Lung (tissue), 12 donors: ENCODE data around the gene C10orf105. TPM values are rescaled to one million over a fixed set of nuclear protein-coding genes. Genes with fewer than 3 reads are reported as not detected.

ENCODE experiments used
- ATAC-seq: fragments of 200-7000 bp; cut with Tn5 transposase; one replicate; pipeline ENCODE4 v1.9.1; 2020; ENCODE audit warnings: moderate number of reproducible peaks; ENCODE audit not compliant: insufficient read depth, low FRiP score
- DNase-seq, 3 donors: peaks; one replicate each; pipeline ENCODE4 v3.0.0-alpha.2; 2013 to 2017
- H3K27ac ChIP-seq, 2 donors: one replicate each; pipeline ENCODE4 v1.5.1; 2013; ENCODE audit warnings: mild to moderate bottlenecking in 2 of 2, moderate library complexity in 2 of 2, control low read depth in 1 of 2, inconsistent platforms in 1 of 2, low read depth in 1 of 2, low read length in 1 of 2
- H3K27me3 ChIP-seq, 3 donors: one replicate each; pipeline ENCODE4 v1.5.1; 2013; ENCODE audit warnings: low read length in 2 of 3; ENCODE audit not compliant: control insufficient read depth in 3 of 3, insufficient read depth in 3 of 3
- H3K36me3 ChIP-seq, 4 donors: one replicate each; pipeline ENCODE4 v1.5.1; 2013; ENCODE audit warnings: low read length in 4 of 4, mild to moderate bottlenecking in 1 of 4, moderate library complexity in 1 of 4; ENCODE audit not compliant: control insufficient read depth in 4 of 4, insufficient read depth in 4 of 4
- H3K4me1 ChIP-seq, 5 donors: one replicate each; pipeline ENCODE4 v1.5.1; 2013; ENCODE audit warnings: low read length in 5 of 5, mild to moderate bottlenecking in 2 of 5, moderate library complexity in 1 of 5; ENCODE audit not compliant: control insufficient read depth in 5 of 5, insufficient read depth in 5 of 5
- H3K4me3 ChIP-seq: one replicate; pipeline ENCODE4 v1.5.1; 2013; ENCODE audit warnings: mild to moderate bottlenecking, control low read depth, moderate library complexity
- H3K9ac ChIP-seq, 2 donors: one replicate each; pipeline ENCODE4 v1.5.1; 2013; ENCODE audit warnings: low read length in 2 of 2, control low read depth in 1 of 2; ENCODE audit not compliant: insufficient read depth in 1 of 2
- H3K9me3 ChIP-seq, 4 donors: one replicate each; pipeline ENCODE4 v1.5.1; 2013; ENCODE audit warnings: low read length in 3 of 4, mild to moderate bottlenecking in 1 of 4, moderate library complexity in 1 of 4; ENCODE audit not compliant: control insufficient read depth in 4 of 4, insufficient read depth in 3 of 4
- CTCF ChIP-seq: IDR thresholded peaks from 2 replicates; pipeline ENCODE4 v1.5.1; 2012; ENCODE audit warnings: mild to moderate bottlenecking; ENCODE audit errors: control extremely low read depth, extremely low read depth
- WGBS, 2 donors: extraction: QIAGEN DNeasy Blood & Tissue Kit; methylation state at CpG; one replicate each; pipeline ENCODE4 v1.1.7; 2013; 5-methylcytosine and 5-hydroxymethylcytosine counted together
- polyA plus RNA-seq, 2 donors: library from polyadenylated mRNA; stranded (reverse); fragments of 200-250 nt; gene quantifications; one replicate each; pipeline ENCODE4 v1.2.1, GENCODE V29; 2013
- total RNA-seq, 2 donors: library from RNA; depleted of rRNA in 1 of 2; stranded (reverse); fragments of >200 nt in 1 of 2; gene quantifications; one replicate each; pipeline ENCODE4 v1.2.1, GENCODE V29; 2014 to 2021
- donor health status: control.
- donor health status: control.
- donor health status: Bipolar disorder and iron deficiency.
- donor health status: healthy.
- donor health status: DM: yes; HTN: yes; CAD: no.

The C10orf105 gene
- total and polyA plus RNA-seq, 4 donors: 0.14 to 0.58 (median 0.27) TPM

DNA sequence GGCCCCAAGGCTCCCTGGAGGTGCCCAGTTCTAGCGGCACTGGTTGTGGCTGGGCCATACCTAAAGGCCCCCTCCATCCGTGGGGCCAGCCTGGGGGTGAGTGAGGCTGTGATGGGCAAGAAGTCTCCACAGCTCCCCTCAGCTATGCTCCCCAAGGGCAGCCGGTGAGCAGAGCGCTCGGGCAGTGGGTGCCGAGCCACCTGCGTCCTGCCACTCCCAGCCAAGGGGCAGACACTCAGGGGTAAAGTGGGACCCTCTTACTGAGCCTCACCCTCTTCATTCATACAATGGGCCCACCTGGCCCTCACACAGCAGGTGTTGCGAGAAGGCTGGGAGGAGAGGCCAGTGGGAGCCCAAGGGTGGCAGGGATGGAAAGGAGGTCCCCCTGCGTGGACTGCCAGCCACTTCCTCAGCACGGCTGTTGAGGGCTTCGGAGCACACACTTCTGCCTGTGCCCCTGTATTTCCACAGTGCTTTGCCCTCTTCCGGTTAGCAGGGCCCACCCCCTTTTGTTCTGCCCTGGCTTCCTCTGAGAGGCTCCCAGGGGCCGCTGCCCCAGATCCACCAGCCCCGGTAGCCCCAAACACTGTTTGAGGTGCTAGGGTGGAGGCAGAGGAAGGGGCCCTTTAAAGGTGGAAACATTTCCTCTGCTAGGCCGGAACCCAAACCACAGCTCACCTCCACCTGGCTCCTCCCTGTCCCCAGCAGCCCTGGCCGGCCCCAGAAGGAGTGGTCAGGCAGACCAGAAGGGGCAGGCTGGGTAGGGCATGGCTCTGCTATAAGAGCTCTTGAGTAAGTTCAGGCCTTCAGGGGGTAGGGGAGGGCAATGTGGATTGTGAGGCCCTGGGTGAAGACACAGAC, 16.4 kb upstream of the C10orf105 start:
- Histone ChIP-seq H3K4me3 (no peak overlapping the region), H3K4me1 (peaks cover 0 to 28% (median 8%) of the 10 kb centered on the region in 5 donors), H3K9me3 (no peaks in the 10 kb centered on the region), H3K27ac (peak overlapping the region in 1 of 2 donors; percentile 63), H3K9ac (no peak overlapping the region), H3K36me3 (no peaks in the 10 kb centered on the region), H3K27me3 (no peaks in the 10 kb centered on the region)
- no peak for ATAC-seq
- no peak for DNase-seq
- WGBS, 2 donors: 53 to 61% methylated on average over 16 of the region's 16 CpGs
- no peak for TF ChIP-seq CTCF

DNA sequence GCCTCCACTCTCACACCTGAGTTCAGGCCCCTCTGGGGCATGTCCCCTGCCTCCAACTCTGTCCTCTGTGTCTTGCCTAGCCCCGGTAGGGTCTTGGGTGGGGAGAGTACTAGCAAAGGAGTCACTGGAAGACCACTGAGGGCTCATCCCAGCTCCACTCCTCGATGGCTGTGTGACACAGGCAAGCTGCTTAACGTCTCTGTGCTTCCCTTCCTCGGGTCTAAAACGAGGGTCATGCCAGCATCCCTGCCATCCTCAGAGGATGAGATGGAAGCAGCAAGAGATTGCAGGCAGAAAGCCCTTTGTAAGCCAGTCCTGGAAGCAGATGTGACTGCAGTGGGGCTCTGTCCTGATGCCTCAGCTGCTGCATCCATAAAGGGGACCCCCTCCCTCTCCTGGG, 15.2 kb upstream of the C10orf105 start:
- no peak for DNase-seq
- Histone ChIP-seq H3K4me1 (peaks cover 0 to 28% (median 8%) of the 10 kb centered on the region in 5 donors), H3K27ac (peak overlapping the region in 1 of 2 donors; percentile 16), H3K9ac (no peak overlapping the region), H3K9me3 (no peaks in the 10 kb centered on the region), H3K4me3 (no peak overlapping the region), H3K27me3 (no peaks in the 10 kb centered on the region), H3K36me3 (no peaks in the 10 kb centered on the region)
- TF ChIP-seq CTCF: no peak
- no peak for ATAC-seq
- WGBS, 2 donors: 89 to 92% methylated on average over 5 of the region's 5 CpGs

GRCh38 chr10:71731791-71732190, 12.2 kb upstream of the C10orf105 start:
- H3K9ac ChIP-seq: no peak overlapping the region
- ATAC-seq (no peak), DNase-seq (no peak)
- H3K4me3 ChIP-seq: no peak overlapping the region
- 88 to 90% methylated on average over 12 of the region's 12 CpGs for WGBS, 2 donors
- H3K36me3 ChIP-seq: no peaks in the 10 kb centered on the region
- H3K27ac ChIP-seq: no peak overlapping the region
- no peak for TF ChIP-seq CTCF
- peaks cover 3 to 34% (median 27%) of the 10 kb centered on the region in 5 donors for H3K4me1 ChIP-seq
- H3K27me3 ChIP-seq: no peaks in the 10 kb centered on the region
- H3K9me3 ChIP-seq: no peaks in the 10 kb centered on the region
